Retinal pigment epithelial cell (primary cell): ENCODE results near the gene NUCB1.
"Not testable (repeated sequence)": the region's sequence is repeated elsewhere in the genome, so short reads cannot be mapped to it uniquely, and the experiment has no call there.

Source experiments
- DNase-seq: peaks from one replicate; pipeline ENCODE4 v3.0.0-alpha.2; 2010; ENCODE audit warnings: low read depth
- H3K4me3 ChIP-seq: 2 replicates; pipeline ENCODE4 v1.5.1; 2011; ENCODE audit warnings: mild to moderate bottlenecking, low read length, control low read depth, moderate library complexity
- CTCF ChIP-seq: conservative IDR thresholded peaks from 2 replicates; pipeline ENCODE4 v1.5.1; 2011; ENCODE audit warnings: low read depth, low read length, control low read depth, inconsistent platforms

NUCB1 gene

DNA sequence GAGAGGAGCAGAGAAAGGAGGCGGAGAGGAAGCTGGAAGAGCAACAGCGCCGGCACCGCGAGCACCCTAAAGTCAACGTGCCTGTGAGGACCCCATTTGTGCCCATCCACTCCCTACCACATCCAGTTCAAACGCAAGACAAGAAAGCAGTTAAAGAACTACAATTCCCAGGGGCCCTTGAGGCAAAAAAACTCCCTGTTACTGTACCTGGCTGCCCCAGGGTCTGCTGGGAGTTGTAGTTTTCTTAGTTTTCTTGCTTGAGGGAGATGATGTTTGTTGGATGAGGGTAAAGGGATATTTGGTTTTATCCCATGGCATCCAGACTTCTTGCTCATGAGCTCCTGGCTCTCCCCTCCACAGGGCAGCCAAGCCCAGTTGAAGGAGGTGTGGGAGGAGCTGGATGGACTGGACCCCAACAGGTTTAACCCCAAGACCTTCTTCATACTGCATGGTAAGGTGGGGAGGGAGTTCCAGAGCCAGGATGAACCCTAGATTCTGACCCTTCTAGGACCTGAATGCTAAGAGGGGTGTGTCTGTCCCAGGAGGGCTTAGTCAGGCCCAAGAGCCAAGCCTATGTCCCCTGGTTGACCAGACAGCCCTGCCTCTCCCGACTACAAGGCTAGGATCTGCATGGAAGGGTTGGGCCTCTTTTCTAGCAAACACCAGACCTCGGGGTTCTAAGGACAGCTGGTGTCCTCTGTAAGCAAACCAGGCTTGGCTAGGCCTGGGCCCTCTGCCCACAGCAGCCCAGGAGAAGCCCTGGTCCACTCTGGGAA, 13.2 kb downstream of the NUCB1 start:
- TF ChIP-seq CTCF = no peak
- DNase-seq = no peak
- H3K4me3 ChIP-seq = no peak overlapping the region

DNA sequence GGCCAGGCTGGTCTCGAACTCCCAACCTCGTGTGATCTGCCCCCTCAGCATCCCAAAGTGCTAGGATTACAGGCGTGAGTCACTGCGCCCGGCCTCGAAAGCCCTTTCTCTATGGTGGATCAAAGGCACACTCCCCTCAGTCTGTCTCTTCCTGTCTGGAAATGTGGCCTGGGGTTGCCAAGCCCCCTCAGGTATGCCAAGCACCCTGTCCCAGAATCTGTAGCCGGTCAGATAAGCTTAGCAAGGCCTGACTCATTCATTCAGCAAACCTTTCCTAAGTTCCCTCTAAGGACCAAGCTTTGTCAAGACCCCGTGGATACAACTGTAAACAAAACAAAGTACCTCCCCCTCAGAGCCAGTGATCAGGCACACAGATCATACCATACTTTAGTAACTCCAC, 14.1 kb downstream of the NUCB1 start:
- no peak for TF ChIP-seq CTCF
- DNase-seq = no peak

GRCh38 chr19:48915757-48916156, 15.6 kb downstream of the NUCB1 start:
- H3K4me3 ChIP-seq = no peak overlapping the region
- no peak for TF ChIP-seq CTCF
- no peak for DNase-seq

More for the DNA sequence above, 14.1 kb downstream of the NUCB1 start:
- H3K4me3 ChIP-seq = no peak overlapping the region

GRCh38 chr19:48918071-48918470, 18.0 kb downstream of the NUCB1 start:
- TF ChIP-seq CTCF = no peak
- no peak overlapping the region for H3K4me3 ChIP-seq
- no peak for DNase-seq

GRCh38 chr19:48918801-48919247, 18.7 kb downstream of the NUCB1 start:
- TF ChIP-seq CTCF = no peak
- H3K4me3 ChIP-seq = no peak overlapping the region
- DNase-seq = no peak

DNA sequence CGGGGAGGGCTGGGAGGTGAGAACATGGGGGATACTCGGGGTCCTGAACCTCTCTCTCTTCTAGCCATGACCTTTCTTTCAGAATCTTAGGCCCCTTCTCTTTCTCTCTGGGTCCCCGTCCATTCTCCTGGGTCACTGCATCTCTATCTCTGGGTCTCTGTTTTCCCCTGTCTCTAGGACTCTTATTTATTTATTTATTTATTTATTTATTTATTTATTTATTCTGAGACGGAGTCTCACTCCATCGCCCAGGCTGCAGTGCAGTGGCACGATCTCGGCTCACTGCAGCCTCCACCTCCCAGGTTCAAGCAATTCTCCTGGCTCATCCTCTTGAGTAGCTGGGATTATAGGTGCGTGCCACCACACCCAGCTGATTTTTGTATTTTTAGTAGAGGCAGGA, 19.2 kb downstream of the NUCB1 start:
- not testable (repeated sequence) for DNase-seq

DNA sequence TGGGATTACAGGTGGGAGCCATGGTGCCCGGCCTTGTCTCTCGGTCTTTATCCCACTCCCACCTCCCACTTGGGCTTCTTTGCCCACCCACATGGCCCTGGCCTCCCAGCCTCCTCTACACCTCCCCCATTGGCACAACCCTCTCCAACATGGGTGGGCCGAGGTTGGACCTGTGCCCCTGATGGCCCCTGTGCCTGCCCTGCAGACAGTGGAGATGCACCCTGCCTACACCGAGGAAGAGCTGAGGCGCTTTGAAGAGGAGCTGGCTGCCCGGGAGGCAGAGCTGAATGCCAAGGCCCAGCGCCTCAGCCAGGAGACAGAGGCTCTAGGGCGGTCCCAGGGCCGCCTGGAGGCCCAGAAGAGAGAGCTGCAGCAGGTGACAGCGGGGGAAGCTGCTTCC, 20.8 kb downstream of the NUCB1 start:
- no peak for TF ChIP-seq CTCF

More for the DNA sequence above, 19.2 kb downstream of the NUCB1 start:
- H3K4me3 ChIP-seq = not testable (repeated sequence)

More for the DNA sequence above, 20.8 kb downstream of the NUCB1 start:
- no peak for DNase-seq
- no peak overlapping the region for H3K4me3 ChIP-seq
